ENCODE data around the gene PTER.

PTER gene

DNA sequence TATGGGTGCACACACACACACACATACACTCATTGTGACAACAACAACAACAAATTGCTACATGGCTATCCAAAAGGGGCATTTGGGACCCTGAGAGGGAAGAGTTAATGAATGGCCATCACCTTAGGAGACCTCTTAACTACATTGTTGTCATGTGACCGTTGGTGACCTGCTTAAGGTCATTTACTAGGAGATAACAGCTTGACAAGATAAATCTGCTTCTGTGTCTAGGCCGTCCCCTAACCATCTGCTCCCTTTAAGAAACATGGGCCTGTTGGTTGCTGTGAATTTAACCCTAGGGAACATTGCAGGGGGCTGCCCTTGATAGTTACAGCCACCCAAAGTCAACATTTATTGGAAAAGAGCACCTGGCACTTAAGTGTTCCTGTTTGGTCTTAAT lies 55.1 kb downstream of the PTER start:
- H3K4me3 ChIP-seq (ENCODE audit: low read depth, low read length) = no peak overlapping the region
- TF ChIP-seq, protein P1, sequence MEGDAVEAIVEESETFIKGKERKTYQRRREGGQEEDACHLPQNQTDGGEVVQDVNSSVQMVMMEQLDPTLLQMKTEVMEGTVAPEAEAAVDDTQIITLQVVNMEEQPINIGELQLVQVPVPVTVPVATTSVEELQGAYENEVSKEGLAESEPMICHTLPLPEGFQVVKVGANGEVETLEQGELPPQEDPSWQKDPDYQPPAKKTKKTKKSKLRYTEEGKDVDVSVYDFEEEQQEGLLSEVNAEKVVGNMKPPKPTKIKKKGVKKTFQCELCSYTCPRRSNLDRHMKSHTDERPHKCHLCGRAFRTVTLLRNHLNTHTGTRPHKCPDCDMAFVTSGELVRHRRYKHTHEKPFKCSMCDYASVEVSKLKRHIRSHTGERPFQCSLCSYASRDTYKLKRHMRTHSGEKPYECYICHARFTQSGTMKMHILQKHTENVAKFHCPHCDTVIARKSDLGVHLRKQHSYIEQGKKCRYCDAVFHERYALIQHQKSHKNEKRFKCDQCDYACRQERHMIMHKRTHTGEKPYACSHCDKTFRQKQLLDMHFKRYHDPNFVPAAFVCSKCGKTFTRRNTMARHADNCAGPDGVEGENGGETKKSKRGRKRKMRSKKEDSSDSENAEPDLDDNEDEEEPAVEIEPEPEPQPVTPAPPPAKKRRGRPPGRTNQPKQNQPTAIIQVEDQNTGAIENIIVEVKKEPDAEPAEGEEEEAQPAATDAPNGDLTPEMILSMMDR (IDR thresholded peaks at IDR 0.05; ENCODE audit: borderline replicate concordance, insufficient read depth, low read depth, low read length) = no peak

DNA sequence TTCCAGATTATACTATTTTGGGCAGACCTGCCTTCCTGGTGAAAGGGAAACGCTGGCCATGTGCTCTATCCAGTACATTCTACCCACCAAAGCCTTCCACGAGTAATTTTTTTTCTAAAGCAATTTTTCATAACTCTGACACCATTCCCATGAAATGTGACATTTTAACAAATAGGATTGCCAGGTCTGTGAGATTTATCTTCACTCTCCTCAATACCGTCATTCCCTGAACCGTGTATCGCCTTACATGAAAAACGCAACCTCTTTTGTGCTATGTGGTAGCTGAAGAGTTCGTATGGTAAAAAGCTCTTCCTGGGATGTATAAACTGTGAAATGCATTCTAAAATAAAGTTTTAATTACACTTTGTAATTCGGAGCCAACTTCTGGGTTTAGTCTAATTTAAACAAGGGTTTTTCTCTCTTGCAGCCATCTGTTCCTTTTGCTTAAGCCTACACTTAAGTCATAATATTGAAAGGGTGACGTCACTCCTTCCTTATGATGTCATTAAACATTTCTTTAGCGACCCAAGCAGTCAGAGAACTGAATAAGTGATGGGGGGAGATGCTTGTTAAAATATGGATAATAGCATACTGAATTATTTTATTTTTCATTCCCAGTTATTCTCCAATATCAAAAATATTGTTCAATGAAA lies 57.2 kb downstream of the PTER start:
- no peak overlapping the region for H3K4me3 ChIP-seq (ENCODE audit: low read depth, low read length)
- TF ChIP-seq, protein P1 (IDR thresholded peaks at IDR 0.05; ENCODE audit: borderline replicate concordance, insufficient read depth, low read depth, low read length) = no peak

DNA sequence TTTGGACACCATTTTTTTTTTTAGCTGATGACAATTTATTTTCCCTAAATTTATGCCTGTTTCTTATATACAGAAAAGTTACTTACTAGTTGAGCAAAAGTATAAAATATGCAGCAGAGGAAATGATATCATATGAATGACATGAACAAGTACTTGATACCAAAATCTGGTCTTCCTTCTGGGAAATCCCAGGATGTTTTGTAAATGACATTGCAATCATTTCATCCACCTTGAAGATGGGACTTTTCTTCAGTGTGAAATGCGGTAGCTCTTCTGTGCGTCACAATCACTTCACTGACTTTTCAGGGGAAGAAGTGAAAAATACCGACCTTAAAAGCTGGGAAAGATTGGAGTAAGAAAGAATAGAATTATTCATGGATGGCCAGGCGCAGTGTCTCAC lies 61.1 kb downstream of the PTER start:
- TF ChIP-seq, protein P1 (IDR thresholded peaks at IDR 0.05; ENCODE audit: borderline replicate concordance, insufficient read depth, low read depth, low read length) = no peak
- H3K4me3 ChIP-seq (ENCODE audit: low read depth, low read length) = no peak overlapping the region

DNA sequence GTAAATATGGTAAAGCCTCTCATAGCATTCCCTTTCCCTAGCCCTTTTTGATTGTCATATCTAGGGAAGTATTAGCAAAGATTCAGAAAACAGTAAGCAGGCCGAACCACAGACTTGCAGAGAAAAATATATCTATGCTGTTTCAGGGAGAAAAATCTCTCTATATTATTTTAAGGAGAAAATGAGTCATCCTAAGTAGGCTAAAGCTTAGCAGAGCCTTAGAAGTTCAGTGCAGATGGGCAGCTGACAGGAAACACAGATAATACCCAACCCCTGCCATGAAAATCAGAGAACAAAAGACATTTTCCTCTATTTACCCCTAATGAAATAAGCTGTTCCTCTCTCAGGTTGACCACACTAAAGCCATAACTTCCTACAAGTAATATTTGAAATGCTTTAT lies 68.4 kb downstream of the PTER start:
- no peak overlapping the region for H3K4me3 ChIP-seq (ENCODE audit: low read depth, low read length)
- TF ChIP-seq, protein P1 (IDR thresholded peaks at IDR 0.05; ENCODE audit: borderline replicate concordance, insufficient read depth, low read depth, low read length) = no peak

DNA sequence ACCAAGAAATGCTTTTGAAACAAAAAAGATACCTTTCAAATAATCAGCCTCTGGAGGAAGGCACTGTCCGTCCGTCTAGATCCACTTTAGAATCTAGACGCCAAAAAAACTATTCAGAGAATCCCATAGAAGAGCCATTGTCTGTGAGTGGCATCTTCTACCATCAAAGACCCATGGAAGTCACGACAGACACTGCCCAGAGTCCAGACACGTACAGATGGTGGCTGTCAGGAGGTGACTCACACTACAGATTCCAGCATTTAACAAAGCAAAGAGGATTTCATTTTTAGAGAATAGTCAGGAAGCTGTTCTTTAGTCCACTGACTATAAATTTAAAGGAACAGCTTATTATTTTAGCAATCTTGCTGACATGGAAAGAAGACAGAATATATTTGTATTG lies 73.2 kb downstream of the PTER start:
- TF ChIP-seq, protein P1 (IDR thresholded peaks at IDR 0.05; ENCODE audit: borderline replicate concordance, insufficient read depth, low read depth, low read length) = no peak
- no peak overlapping the region for H3K4me3 ChIP-seq (ENCODE audit: low read depth, low read length)

DNA sequence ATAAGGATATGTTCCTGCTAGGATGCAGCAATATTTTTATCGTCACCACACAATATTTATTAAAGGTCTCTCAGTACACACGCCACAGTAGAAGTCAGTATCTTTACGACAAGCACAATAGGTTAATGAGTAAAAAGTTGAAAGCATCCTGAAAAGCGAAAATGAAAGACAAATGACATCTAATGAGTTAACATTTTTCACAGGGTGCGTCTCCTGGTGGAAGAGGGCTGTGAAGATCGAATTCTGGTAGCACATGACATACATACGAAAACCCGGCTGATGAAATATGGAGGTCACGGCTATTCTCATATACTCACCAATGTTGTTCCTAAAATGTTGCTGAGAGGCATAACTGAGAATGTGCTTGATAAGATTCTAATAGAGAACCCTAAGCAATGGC lies 74.0 kb downstream of the PTER start:
- TF ChIP-seq, protein P1 (IDR thresholded peaks at IDR 0.05; ENCODE audit: borderline replicate concordance, insufficient read depth, low read depth, low read length) = no peak
- no peak overlapping the region for H3K4me3 ChIP-seq (ENCODE audit: low read depth, low read length)

DNA sequence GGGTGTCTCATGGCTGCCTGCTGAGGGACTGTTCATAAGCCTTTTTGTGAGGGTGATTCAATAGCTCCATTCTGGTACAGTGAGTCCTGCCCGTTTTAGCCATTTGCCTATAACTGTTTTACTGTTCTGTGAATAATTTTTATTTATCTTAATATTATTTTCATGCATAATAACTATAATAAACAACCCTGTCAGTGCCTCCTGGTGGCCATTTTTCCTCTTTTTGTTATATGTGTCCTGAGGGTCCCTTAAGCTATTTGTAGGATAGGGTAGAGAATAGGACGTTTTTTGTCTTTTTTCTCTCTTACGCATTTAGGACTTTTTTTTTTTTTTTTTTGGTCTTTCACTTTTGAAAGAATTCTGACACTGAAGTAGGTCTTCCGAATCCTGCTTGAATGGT lies 82.0 kb downstream of the PTER start:
- H3K4me3 ChIP-seq (ENCODE audit: low read depth, low read length) = no peak overlapping the region
- TF ChIP-seq, protein P1 (IDR thresholded peaks at IDR 0.05; ENCODE audit: borderline replicate concordance, insufficient read depth, low read depth, low read length) = 0 out of 2 replicates have a peak, but pooled peaks have one; percentile 7

Measured in GM12875 (cell line).